ENCODE results near the gene TFPI. TPM values are rescaled to one million over a fixed set of nuclear protein-coding genes. Genes with fewer than 3 reads are reported as not detected.

Gene TFPI
- total RNA-seq, 1 donor from 2014 or later, result 17.5 TPM

DNA sequence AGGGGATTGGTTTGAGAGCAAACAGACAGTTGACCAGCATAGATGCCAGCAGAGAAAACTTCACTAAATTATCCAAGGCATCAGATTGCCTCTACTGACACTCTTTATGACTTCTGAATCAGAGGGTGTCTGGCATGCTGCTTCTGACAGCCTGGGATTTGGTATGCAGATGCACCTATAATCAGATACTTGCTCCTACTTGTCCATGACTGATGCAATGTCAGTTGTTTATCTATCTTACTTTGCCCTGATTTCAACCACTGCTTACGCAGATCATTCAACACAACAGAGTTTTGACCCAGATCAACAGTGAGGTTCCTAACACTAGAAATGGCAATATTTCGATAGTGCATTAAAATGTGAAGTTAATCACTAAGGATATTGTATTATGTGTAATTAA, 83.5 kb downstream of the TFPI start:
- Mint-ChIP-seq H3K4me3 (ENCODE audit: low read depth) (no peak overlapping the region), H3K27ac (no peak overlapping the region), H3K36me3 (ENCODE audit: insufficient read depth) (no peaks in the 10 kb centered on the region), H3K27me3 (no peaks in the 10 kb centered on the region), H3K4me1 (ENCODE audit: low read depth) (peaks cover 14% of the 10 kb centered on the region), H3K9me3 (ENCODE audit: low read depth) (no peaks in the 10 kb centered on the region)
- DNase-seq (ENCODE audit: low spot score, unreplicated experiment), result no peak
- TF ChIP-seq, protein P1, sequence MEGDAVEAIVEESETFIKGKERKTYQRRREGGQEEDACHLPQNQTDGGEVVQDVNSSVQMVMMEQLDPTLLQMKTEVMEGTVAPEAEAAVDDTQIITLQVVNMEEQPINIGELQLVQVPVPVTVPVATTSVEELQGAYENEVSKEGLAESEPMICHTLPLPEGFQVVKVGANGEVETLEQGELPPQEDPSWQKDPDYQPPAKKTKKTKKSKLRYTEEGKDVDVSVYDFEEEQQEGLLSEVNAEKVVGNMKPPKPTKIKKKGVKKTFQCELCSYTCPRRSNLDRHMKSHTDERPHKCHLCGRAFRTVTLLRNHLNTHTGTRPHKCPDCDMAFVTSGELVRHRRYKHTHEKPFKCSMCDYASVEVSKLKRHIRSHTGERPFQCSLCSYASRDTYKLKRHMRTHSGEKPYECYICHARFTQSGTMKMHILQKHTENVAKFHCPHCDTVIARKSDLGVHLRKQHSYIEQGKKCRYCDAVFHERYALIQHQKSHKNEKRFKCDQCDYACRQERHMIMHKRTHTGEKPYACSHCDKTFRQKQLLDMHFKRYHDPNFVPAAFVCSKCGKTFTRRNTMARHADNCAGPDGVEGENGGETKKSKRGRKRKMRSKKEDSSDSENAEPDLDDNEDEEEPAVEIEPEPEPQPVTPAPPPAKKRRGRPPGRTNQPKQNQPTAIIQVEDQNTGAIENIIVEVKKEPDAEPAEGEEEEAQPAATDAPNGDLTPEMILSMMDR (IDR thresholded peaks at IDR 0.05; ENCODE audit: unreplicated experiment), result no peak

DNA sequence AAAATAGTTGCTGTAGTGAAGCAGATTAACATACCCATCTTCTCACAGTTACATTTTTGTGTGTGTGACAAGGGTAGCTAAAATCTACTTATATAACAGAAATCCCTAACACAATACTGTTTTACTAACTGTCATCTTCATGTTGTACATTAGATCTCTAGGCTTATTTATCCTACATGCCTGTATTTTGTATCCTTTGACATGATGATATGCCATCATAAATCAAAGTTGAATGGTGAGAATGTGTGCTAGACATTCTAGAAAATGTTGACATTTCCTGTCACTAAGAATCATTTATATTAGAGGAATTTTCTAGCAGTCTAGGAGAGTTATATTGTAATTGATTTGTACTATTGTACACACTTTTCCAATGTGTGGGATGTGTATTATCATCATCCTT, 84.7 kb downstream of the TFPI start:
- H3K27me3 Mint-ChIP-seq, result no peaks in the 10 kb centered on the region
- no peak overlapping the region for H3K27ac Mint-ChIP-seq
- no peak for DNase-seq (ENCODE audit: low spot score, unreplicated experiment)
- TF ChIP-seq, protein P1 (IDR thresholded peaks at IDR 0.05; ENCODE audit: unreplicated experiment), result no peak
- peaks cover 14% of the 10 kb centered on the region for H3K4me1 Mint-ChIP-seq (ENCODE audit: low read depth)
- H3K9me3 Mint-ChIP-seq (ENCODE audit: low read depth), result no peaks in the 10 kb centered on the region
- no peak overlapping the region for H3K4me3 Mint-ChIP-seq (ENCODE audit: low read depth)
- H3K36me3 Mint-ChIP-seq (ENCODE audit: insufficient read depth), result no peaks in the 10 kb centered on the region

DNA sequence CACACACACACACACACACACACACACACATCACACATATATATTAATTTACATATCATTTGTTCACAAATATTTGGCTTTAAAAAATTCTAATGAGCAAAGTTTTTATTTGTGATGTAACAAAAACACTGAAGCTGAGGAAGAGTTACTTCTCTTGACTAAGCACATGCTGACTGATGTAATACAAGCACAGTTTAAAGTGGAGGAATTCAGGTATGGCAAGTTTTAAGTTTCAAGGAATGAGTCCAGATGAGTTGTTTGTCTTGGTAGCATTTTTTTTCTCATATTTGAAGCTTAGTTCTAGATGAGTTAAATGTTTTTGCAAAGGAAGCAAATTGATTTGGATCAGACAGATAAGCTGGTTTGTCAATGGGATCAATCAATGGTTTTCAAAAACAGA, 86.0 kb downstream of the TFPI start:
- Mint-ChIP-seq H3K9me3 (ENCODE audit: low read depth) (no peaks in the 10 kb centered on the region), H3K4me3 (ENCODE audit: low read depth) (no peak overlapping the region), H3K36me3 (ENCODE audit: insufficient read depth) (no peaks in the 10 kb centered on the region), H3K4me1 (ENCODE audit: low read depth) (peaks cover 14% of the 10 kb centered on the region), H3K27ac (no peak overlapping the region), H3K27me3 (no peaks in the 10 kb centered on the region)
- DNase-seq (ENCODE audit: low spot score, unreplicated experiment), result no peak
- TF ChIP-seq, protein P1 (IDR thresholded peaks at IDR 0.05; ENCODE audit: unreplicated experiment), result no peak

DNA sequence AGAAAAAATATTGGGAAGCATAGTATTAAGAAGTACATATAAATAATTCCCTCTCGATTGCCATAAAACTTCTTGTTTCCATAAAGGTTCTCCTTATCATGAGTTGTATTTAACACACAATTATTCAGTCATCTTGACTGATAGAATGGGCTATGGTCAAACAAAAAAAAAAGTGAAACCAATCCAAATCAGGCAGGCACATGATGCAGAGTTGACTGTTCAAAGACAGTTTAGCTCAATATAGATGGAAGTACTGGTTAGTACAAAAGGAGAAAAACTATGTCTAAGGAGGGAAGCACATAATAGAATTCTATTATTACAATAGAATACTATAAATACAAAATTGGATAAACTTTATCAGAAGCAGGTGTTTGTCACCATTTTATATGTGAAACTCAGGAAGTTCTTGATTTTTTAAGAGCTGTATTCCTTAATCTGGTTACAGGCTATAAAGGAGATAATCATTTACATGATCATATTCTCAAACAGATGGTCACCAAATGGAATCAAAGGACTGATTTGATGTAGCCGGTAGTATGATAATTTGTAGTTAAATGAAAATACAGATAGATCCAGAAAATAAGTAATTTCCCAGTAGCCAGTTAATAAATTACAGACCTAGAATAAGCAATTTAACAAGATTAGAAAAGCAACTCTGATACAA, 88.0 kb downstream of the TFPI start:
- no peak for DNase-seq (ENCODE audit: low spot score, unreplicated experiment)
- Mint-ChIP-seq H3K27me3 (no peaks in the 10 kb centered on the region), H3K9me3 (ENCODE audit: low read depth) (peaks cover 2% of the 10 kb centered on the region), H3K4me3 (ENCODE audit: low read depth) (no peak overlapping the region), H3K27ac (no peak overlapping the region), H3K36me3 (ENCODE audit: insufficient read depth) (no peaks in the 10 kb centered on the region), H3K4me1 (ENCODE audit: low read depth) (peaks cover 18% of the 10 kb centered on the region)
- TF ChIP-seq, protein P1 (IDR thresholded peaks at IDR 0.05; ENCODE audit: unreplicated experiment), result no peak

DNA sequence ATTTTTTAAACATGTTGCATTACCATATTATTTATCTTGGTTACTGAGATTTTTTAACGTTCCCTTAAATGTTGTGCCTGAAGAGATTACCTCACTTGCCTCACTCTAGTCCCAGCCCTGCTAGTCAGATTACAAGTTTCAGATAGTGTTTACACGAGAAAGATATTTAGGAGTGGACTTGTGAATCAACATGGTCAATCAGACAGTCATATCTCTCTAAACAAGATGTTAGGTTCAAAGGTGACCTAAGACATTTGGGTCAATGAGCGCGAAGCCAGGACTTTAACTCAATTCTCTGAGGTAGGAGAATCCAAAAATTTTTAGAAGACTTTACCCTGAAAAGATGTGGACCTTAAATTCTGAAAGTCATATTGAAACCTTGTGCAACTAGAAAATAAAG, 91.4 kb downstream of the TFPI start:
- Mint-ChIP-seq H3K9me3 (ENCODE audit: low read depth) (peaks cover 3% of the 10 kb centered on the region), H3K36me3 (ENCODE audit: insufficient read depth) (no peaks in the 10 kb centered on the region), H3K4me1 (ENCODE audit: low read depth) (peaks cover 11% of the 10 kb centered on the region), H3K4me3 (ENCODE audit: low read depth) (no peak overlapping the region), H3K27me3 (no peaks in the 10 kb centered on the region), H3K27ac (no peak overlapping the region)
- TF ChIP-seq, protein P1 (IDR thresholded peaks at IDR 0.05; ENCODE audit: unreplicated experiment), result no peak
- no peak for DNase-seq (ENCODE audit: low spot score, unreplicated experiment)

Measured in progenitor cell of endocrine pancreas (in vitro differentiated cells).